Measurements from ENCODE around the gene CDH13. TPM values are rescaled to one million over a fixed set of nuclear protein-coding genes. Genes with fewer than 3 reads are reported as not detected.
A peak's percentile ranks its signal among the peaks of the same experiment; 100 is the strongest.

Gene CDH13
- total RNA-seq, 1 experiment from 2014 or later: 34.5 TPM

GRCh38 chr16:82605863-82606620, 20.7 kb upstream of the CDH13 start:
- no peaks in the 10 kb centered on the region for H3K27me3 ChIP-seq
- DNase-seq: no peak
- H3K4me3 ChIP-seq: no peak overlapping the region
- H3K36me3 ChIP-seq: no peaks in the 10 kb centered on the region
- no peaks in the 10 kb centered on the region for H3K4me1 ChIP-seq
- no peaks in the 10 kb centered on the region for H3K9me3 ChIP-seq (replicated peaks)
- H3K27ac ChIP-seq: no peak overlapping the region

DNA sequence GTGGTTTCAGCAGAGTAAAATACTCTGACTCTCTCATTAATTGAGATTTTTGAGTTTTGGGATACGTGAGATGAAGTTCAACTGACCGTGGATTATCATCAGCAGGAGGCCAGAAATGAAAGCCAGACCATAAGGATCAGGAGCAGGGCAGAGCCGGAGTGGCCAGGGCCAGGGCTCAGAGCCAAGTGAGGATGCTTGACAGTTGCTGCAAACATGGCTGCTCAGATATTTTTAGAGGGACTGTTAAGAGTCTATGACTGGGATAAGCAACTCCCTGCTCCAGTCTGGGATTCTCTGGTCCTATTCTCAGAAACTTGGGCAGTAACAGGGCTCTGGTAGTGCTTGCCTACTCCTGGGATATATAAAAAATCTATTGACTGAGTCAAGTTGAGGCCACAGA, 17.6 kb upstream of the CDH13 start:
- Histone ChIP-seq H3K27me3 (no peaks in the 10 kb centered on the region), H3K4me3 (no peak overlapping the region), H3K36me3 (no peaks in the 10 kb centered on the region), H3K4me1 (no peaks in the 10 kb centered on the region), H3K9me3 (replicated peaks) (no peaks in the 10 kb centered on the region), H3K27ac (no peak overlapping the region)
- peak in 1 of 2 experiments; percentile 11 for DNase-seq

DNA sequence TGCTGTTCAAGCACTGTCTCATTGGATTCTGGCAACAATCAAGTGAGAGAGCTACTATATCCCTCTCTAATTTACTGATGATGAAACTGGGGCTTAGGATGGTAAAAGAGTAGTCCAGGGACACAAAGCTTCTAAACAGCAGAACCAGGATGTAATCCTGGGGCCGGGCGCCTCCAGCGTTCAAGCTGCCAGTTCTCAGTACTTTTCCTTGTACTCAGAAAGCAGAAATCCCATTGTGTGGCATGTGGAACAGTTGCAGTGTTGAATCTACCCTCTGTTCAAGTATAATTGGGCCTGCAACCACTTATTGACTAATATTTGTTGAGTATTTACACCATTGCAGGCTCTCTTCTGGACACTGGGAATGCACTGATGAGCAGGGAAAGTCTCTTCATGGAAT, 14.5 kb upstream of the CDH13 start:
- Histone ChIP-seq H3K36me3 (no peaks in the 10 kb centered on the region), H3K4me1 (no peaks in the 10 kb centered on the region), H3K27me3 (no peaks in the 10 kb centered on the region), H3K27ac (no peak overlapping the region), H3K9me3 (replicated peaks) (no peaks in the 10 kb centered on the region), H3K4me3 (no peak overlapping the region)
- DNase-seq: no peak

DNA sequence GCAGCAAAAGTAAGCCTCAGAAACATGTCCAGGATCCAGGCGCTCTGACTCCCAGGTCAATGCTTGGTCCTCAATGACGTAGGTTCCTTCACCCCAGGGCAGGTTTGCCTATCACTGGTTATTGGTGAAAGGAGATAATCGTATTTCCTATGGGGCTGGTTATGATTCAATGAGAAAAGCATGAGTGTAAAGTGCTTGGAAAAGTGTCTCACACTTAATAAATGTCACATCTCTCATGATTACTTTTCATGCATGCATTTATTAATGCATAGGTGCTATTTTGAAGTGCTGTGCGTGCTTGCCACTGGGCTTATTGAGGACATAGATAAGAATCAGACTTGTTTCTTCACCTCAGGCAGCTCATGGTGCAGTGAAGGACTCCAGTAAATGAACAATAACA, 10.4 kb upstream of the CDH13 start:
- H3K27ac ChIP-seq: no peak overlapping the region
- DNase-seq: no peak
- no peaks in the 10 kb centered on the region for H3K9me3 ChIP-seq (replicated peaks)
- no peaks in the 10 kb centered on the region for H3K36me3 ChIP-seq
- no peaks in the 10 kb centered on the region for H3K4me1 ChIP-seq
- H3K4me3 ChIP-seq: no peak overlapping the region
- H3K27me3 ChIP-seq: no peaks in the 10 kb centered on the region

GRCh38 chr16:82621781-82622180, 5.0 kb upstream of the CDH13 start:
- H3K27ac ChIP-seq: no peak overlapping the region
- peak in 1 of 2 experiments; percentile 6 for DNase-seq
- no peaks in the 10 kb centered on the region; the same call in 1 of the 2 replicates for H3K4me1 ChIP-seq
- no peaks in the 10 kb centered on the region for H3K9me3 ChIP-seq (replicated peaks)
- H3K4me3 ChIP-seq: no peak overlapping the region
- no peaks in the 10 kb centered on the region for H3K36me3 ChIP-seq
- H3K27me3 ChIP-seq: no peaks in the 10 kb centered on the region

GRCh38 chr16:82623241-82623640, 3.5 kb upstream of the CDH13 start:
- DNase-seq: no peak
- Histone ChIP-seq H3K4me1 (peaks cover under 1% of the 10 kb centered on the region; the same call in 1 of the 2 replicates), H3K36me3 (no peaks in the 10 kb centered on the region), H3K27ac (no peak overlapping the region), H3K4me3 (no peak overlapping the region), H3K27me3 (no peaks in the 10 kb centered on the region), H3K9me3 (replicated peaks) (no peaks in the 10 kb centered on the region)

- Histone ChIP-seq H3K36me3 (no peaks in the 10 kb centered on the region), H3K4me1 (peaks cover 20% of the 10 kb centered on the region), H3K4me3 (no peak overlapping the region), H3K27me3 (no peaks in the 10 kb centered on the region), H3K27ac (no peak overlapping the region), H3K9me3 (replicated peaks) (no peaks in the 10 kb centered on the region)
- no peak for DNase-seq
These were observed 1.5 kb upstream of the CDH13 start for GRCh38 chr16:82625066-82625968.

GRCh38 chr16:82628088-82628423, 1.3 kb downstream of the CDH13 start:
- DNase-seq: no peak
- peak overlapping the region; percentile 99 for H3K27ac ChIP-seq
- H3K36me3 ChIP-seq: no peaks in the 10 kb centered on the region
- no peaks in the 10 kb centered on the region for H3K9me3 ChIP-seq (replicated peaks)
- H3K4me1 ChIP-seq: peaks cover 28% of the 10 kb centered on the region
- H3K27me3 ChIP-seq: no peaks in the 10 kb centered on the region
- peak overlapping the region; percentile 72 for H3K4me3 ChIP-seq

DNA sequence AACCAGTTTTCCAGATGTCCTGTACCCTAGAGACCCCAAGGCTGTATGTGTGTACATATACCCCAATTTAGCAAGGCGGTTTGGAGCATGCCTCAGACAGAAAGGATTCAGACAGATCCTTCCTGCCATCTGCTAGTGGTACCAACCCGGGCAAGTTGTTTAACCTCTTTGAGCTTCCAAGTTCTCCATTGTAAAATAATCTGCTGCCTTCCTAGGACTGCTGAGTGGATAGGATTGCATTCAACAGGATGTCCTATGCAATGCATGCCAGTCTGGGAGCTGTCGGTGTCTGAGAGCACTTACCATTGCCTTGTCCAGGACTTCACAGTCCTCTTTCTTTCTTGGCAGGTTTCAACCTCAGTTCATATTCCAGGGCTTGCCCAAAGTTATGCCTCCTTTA, 1.9 kb downstream of the CDH13 start:
- Histone ChIP-seq H3K27me3 (no peaks in the 10 kb centered on the region), H3K9me3 (replicated peaks) (no peaks in the 10 kb centered on the region), H3K4me1 (peaks cover 34% of the 10 kb centered on the region), H3K27ac (peak overlapping the region; percentile 99), H3K36me3 (no peaks in the 10 kb centered on the region), H3K4me3 (peak overlapping the region; percentile 72)
- no peak for DNase-seq

DNA sequence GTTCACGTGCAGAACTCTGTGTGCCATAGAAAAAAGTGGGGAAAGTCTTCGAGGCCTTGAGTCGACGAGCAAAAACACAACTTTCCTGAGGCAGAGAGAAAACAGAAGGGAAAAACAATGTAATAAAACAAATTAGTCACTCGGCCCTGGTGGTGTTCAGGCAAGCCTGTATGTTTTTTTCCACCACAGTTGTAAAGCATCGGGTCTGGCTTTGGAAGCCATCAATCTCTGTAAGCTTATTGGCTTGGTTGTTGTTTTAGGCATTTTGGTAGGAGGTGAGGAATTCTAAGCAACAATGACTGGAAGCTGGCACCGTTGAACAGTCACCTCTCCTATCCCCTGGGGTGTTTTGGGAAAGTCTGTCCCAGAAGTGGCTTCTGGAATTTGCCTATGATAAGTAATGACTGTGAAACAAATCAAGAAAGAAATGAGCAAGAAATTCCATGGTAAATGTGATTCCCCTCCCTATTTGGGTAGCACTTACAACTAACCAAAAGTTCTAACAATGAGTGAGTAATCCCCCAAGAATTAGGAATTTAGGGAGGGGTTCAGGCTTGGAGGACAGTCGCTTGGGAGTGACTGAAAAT, 2.8 kb downstream of the CDH13 start:
- peak; percentile 15 to 42 for DNase-seq
- Histone ChIP-seq H3K36me3 (no peaks in the 10 kb centered on the region), H3K27me3 (no peaks in the 10 kb centered on the region), H3K27ac (peak overlapping the region; percentile 99), H3K9me3 (replicated peaks) (no peaks in the 10 kb centered on the region), H3K4me3 (peak overlapping the region; percentile 15; the same call in 1 of the 2 replicates), H3K4me1 (peaks cover 40% of the 10 kb centered on the region)

- peak overlapping the region; percentile 15 for H3K4me3 ChIP-seq
- peaks cover 46% of the 10 kb centered on the region for H3K4me1 ChIP-seq
- no peaks in the 10 kb centered on the region for H3K36me3 ChIP-seq
- H3K27me3 ChIP-seq: no peaks in the 10 kb centered on the region
- H3K27ac ChIP-seq: peak overlapping the region; percentile 99
- H3K9me3 ChIP-seq (replicated peaks): no peaks in the 10 kb centered on the region
- no peak for DNase-seq
These were observed 3.5 kb downstream of the CDH13 start for GRCh38 chr16:82630219-82630618.

DNA sequence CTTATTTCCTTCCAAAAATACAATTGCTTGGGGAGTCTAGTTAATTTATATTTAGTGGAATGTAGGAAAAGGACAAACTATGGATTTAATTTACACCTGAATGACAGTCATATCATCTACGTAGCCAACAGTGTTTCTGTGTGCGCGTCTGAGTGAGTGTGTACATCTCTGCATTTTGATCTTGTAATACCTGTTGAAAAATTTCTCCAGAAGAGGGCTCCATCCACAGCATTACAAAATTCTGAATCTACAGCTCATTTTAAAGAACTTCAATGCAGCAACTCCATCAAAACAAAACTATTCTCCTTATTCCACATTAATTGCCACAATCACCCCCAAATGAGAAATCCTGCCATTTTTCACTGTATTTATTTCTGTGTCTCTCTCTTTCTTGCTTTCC, 3.9 kb downstream of the CDH13 start:
- peaks cover 48% of the 10 kb centered on the region for H3K4me1 ChIP-seq

DNA sequence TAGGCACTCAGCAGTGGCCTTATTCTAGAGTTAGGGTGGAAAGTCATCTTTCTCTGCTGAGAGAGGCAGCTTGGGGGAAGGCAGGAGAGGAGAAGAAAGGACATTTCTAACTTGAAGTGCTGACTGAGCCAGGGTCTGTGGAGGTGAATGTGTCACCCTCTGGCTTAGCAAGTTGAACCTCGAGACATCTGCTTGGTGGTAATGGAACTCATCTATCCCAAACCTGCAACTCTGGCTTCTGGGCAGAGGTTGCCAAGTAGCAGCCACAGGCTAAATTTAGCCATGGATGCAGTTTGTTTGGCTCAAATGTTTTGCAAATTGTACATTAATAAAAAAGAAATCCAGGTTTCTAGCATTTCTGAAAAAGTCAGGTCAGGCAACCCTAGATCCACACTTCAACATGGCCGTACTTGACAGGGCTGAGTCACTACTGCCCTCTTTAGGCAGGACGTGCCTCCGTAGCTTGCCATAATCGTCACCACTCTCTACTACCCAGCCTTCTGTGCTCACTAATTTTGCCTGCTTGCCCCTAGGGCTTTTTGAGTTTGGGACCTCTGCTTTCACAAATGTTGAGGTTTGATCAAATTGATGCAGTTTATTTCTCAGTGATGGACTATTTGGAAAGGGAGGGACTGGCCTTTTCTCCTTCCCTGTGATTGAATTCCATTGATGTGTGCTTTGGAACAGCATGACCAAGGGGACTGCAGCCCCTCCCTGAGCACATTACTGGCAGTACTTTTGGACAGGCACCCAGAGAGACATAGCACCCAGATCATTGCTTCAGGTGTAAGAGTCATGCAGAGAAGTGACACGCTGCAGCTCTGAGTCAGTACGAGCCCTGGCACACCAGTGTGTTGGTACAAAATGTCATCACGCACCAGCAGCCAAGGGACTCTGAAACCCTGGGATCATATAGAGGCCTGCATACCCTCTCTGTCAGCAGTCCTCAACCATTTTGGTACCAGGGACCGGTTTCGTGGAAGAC, 5.2 kb downstream of the CDH13 start:
- Histone ChIP-seq H3K9me3 (replicated peaks) (no peaks in the 10 kb centered on the region), H3K36me3 (no peaks in the 10 kb centered on the region), H3K4me1 (peaks cover 48% of the 10 kb centered on the region), H3K27ac (no peak overlapping the region), H3K4me3 (no peak overlapping the region), H3K27me3 (no peaks in the 10 kb centered on the region)
- no peak for DNase-seq

More for the DNA sequence above, 3.9 kb downstream of the CDH13 start:
- Histone ChIP-seq H3K27me3 (no peaks in the 10 kb centered on the region), H3K9me3 (replicated peaks) (no peaks in the 10 kb centered on the region), H3K4me3 (no peak overlapping the region), H3K36me3 (no peaks in the 10 kb centered on the region), H3K27ac (peak overlapping the region; percentile 99)
- DNase-seq: no peak

GRCh38 chr16:82633964-82634600, 7.3 kb downstream of the CDH13 start:
- peak overlapping the region; percentile 98 for H3K27ac ChIP-seq
- H3K4me1 ChIP-seq: peaks cover 40% of the 10 kb centered on the region
- H3K4me3 ChIP-seq: peak overlapping the region; percentile 37
- no peaks in the 10 kb centered on the region for H3K36me3 ChIP-seq
- no peaks in the 10 kb centered on the region for H3K27me3 ChIP-seq
- H3K9me3 ChIP-seq (replicated peaks): no peaks in the 10 kb centered on the region
- DNase-seq: peak; percentile 92 to 94

Measured in SJCRH30 (cell line).